GM19193 (cell line): ENCODE data around the gene CEACAM8.

Experiments
- POLR2A ChIP-seq: IDR thresholded peaks from 4 replicates; pipeline ENCODE4 v1.6.1; 2011; ENCODE audit not compliant: insufficient read depth, insufficient read length; ENCODE audit errors: extremely low read depth

The CEACAM8 gene

DNA sequence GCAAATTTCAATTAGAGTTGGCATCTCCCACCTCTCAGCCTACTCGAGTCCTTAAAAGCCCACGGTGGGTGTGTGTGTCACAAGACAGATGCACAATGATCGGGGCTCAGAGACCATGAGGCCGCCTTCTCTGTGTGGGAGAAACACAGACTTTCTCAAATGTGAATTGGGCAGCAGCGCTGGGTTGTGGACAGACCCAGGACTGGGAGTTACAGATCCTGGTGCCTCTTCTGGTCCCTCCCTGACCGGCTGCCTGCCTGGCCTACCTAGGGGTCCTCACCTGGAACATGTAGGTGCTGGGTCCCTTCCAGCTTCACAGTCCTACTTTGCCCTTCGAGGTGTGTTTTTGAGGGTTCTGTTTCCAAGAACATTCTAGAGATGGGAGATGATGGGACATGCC lies 4.9 kb downstream of the CEACAM8 start:
- no peak for TF ChIP-seq POLR2A

DNA sequence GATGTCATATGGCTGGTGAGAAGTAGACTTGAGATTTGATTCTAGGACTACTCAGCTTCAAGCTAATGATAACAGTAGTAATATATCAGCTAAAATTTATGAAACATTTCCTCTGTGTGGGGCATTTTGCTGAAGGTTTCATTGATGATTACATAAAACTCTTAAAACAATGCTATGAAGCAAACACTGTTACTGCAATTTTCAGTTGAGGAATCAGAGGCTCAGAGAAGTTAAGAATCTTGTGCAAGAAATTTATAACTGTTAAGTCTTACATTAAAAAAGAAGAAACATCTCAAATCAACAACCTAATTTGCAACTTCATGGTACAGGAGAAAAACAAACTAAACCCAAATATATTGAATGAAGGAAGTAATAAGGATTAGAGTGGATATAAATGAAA lies 10.3 kb downstream of the CEACAM8 start:
- no peak for TF ChIP-seq POLR2A

DNA sequence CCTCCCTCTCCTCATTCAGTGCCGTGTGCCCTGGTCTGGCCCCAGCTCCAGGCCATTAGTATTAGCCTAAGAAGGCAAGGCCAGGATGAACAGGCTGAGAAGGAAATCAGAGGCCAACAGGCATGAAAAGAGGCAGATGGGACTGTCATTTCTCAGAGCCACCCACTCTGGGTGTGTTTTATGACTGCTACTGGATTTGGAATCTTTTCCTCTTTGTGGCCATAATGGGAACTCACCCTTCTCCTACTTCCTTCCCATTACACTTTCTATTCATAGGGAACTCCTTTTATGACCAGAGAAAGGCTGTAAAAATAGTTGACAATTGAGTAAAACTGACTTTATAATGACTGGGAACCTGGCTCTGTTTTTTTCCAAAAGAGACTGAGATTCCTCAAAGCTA lies 17.7 kb downstream of the CEACAM8 start:
- TF ChIP-seq POLR2A: no peak

DNA sequence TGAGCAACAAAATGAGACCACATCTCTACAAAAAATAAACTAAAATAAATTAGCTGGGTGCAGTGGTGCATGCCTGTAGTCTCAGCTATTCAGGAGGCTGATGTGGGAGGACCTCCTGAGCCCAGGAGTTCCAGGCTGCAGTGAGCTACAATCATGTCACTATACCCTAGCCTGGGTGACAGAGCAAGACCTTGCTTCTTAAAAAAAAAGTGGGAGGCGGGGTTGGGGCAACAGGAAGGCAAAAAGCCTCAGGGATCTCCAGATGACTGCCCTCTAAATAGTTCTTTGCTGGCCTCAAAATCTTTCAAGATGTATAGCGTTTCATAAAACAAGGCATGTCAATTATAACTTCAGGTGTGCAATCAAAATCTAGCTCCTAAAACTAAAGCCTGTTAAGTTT lies 18.5 kb downstream of the CEACAM8 start:
- no peak for TF ChIP-seq POLR2A

DNA sequence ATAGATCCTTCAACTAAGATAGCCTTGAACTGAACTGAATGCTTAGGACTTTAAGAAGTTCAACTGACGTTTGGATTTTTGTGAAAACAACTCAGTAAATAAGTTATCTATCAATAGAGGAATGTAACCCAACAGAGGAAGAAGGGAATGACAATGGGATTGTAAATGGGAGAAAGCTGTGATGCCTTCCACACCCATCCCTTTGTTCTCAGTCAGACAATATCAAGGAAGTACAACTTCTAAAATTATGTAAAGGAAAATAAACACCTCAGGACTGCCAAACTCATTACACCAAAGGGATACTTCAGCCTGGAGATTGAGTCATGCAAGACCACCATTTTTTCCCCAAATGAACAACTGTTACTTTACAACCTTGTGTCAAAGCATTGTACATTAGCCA lies 21.1 kb downstream of the CEACAM8 start:
- no peak for TF ChIP-seq POLR2A

DNA sequence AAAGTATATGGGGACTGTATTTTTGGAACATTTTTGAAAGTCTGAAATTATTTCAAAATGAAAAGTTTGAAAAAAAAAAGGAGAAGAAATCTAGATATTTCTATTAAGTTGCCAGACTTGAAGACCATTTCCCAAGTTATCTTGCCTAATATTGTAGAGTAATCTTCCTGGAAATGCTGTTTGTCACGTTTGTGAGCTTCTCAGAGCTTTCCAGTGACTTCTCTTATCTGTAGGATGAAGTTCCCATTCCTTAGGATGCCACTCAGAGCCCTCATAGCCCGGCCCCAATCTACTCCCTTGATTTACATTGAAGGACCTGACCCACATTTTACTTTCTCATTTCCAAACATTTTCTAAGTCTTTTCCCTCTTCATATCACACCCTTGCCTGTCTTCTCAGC lies 23.6 kb downstream of the CEACAM8 start:
- TF ChIP-seq POLR2A: no peak

DNA sequence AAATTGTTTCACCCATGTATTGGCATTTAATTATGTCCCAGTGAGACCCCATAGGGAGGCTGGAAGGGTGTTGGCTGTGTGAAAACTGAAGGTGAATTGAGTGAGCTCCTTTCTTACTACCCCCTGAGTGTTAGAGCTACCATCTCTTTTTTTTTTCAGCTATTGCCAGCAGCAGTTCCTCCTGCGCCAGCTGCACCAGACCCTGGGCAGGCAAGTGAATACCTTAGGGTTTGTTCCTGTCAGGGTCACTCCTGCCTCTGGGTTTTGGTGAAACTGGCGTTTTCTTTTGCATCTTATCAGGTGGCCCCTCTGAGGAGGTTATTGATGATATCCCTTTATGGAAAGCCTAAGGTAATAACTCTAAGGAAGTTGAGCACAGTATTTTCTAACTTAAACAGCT lies 25.5 kb downstream of the CEACAM8 start:
- TF ChIP-seq POLR2A: no peak

DNA sequence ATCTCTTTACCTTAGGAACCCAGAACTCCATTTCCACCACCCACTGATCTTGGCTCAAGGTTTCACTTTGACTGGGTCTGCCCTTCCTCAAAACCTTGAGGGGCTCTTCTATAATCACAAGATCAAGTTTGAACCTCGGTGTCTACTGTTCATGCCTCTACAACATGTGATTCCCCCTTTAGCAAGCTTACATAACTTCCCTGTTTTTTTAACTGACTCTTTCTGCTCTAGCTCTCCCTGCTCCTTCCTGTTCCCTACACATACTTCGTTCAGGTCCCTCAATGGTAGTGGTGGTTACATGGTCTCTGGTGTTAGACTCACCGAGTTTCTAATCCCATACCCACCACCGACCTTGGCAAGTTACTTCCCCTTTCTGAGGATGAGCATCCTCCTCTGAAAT lies 26.7 kb downstream of the CEACAM8 start:
- TF ChIP-seq POLR2A: no peak

DNA sequence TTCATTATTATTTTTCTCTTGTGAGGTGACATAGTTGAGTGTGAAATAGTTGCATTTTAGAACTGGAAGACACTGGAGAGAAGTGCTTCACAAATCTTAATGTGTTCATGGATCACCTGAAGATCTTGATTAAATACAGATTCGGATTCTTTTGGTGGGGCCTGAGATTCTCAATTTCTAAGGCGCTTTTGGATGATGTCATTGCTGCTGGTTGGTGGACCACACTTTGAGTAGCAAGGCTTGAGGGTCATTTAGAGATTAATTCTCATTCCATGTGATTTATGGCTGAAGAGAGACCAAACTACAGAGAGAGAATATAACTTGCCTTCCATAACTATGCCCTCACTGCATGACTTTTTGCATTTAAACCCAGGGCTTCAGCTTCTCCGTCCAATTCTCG lies 27.2 kb downstream of the CEACAM8 start:
- TF ChIP-seq POLR2A: no peak

DNA sequence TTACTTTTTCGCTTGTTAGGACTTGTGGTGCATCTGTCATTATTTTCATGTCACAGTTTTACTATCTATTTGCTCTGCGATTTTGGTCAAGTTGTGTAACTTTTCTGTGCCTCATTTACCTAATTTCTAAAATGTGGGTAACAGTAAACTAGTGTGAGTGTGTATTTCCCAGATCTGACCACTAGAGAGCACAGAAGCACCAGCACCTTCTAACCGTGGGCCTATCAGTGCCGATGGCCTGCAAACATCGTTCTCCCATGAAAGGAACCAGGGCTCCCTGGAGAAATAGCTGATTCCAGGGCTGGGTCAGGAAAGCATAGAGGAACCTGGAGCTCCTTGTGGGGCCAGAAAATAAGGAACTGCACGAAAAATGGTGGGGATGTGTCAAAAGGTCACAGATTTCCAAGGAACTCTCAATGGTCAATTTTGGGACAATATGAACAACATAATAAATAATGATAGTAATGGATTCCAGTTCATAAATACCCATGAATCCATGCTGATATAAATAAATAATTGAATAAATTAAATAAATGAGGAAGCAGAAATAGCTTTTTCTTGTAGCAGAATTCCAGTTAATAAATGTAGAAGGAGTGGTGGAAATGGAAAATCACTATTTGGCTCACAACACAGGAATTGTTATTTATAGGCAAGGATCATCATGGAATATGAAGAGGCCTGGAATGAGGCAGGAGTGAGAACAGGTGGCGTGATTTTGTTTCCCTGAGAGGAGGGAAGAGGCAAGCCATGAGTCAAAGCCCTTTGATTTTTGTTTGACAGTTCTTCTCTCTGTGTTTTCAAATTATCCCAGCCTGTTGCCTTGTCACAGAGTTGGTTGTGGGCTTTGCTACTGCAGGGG lies 31.1 kb downstream of the CEACAM8 start:
- TF ChIP-seq POLR2A: no peak

DNA sequence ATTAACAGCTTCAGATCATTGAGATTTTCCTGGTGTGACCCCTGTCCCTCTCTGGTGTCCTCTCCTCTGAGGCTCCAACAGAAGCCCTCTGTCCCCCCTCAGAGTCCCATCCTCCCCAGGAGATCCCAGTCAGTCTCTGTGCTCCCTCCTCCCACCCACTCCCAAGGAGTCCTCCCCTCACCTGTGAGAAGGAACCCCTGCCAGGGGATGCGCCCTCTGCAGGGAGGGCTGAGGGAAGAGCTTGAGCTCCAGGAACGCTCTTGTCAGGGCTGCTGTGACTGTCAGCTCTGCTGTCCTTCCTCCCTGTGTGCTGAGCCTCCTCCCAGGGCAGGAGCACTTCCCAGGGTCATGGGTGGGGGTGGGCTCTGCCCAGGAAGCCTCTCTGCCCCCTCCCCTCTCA lies 33.2 kb downstream of the CEACAM8 start:
- TF ChIP-seq POLR2A: no peak

DNA sequence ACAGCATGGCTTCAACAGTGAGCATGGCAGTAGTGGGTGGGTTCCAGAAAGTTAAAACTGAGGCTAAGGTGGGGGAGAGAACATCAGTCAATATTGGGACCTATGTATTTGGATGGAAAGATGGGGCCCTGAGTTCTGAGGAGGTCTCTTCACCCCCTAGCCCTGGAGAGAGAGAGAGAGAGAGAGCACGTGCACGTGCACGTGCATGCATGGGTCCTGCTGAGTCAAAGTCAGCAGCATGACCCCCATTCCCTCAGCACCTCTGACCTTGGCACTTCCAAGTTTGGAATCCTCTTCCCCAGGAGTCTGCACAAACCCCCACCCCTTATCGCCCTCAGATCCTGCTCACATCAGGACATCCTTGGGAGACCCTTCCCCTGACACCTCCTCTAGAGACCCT lies 34.0 kb downstream of the CEACAM8 start:
- TF ChIP-seq POLR2A: no peak

DNA sequence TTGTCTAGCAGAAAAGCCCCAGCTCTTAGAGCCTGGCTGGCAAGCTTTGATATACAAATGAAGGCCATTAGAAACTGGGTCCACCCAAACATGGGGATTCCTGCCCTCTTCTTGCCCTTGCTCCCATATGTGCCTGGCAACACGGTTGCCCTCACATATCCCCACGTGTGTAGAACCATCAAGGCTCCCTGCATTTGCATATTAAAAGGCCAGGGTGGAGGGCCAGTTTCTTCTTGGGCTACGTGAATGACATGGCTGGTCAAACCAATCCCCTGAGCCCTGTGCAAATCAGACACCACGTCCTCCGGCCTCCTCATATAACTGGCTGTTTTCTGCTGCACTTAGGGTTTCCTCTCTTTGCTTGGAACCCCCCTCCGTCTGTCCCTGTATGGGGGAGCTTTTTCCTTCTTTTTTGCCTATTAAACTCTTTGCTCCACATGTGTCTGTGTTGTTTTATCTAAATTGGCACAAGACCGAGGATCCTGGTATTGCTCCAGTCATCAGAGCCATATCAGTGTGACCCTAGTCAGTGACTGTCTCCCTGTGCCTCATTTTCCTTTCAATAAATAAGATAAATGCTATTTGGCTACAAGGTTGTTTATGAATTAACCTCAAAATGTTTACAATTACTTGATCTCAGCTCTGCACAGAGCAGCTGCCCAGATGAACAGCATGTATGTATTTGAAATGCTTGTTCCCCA lies 36.1 kb downstream of the CEACAM8 start:
- no peak for TF ChIP-seq POLR2A

DNA sequence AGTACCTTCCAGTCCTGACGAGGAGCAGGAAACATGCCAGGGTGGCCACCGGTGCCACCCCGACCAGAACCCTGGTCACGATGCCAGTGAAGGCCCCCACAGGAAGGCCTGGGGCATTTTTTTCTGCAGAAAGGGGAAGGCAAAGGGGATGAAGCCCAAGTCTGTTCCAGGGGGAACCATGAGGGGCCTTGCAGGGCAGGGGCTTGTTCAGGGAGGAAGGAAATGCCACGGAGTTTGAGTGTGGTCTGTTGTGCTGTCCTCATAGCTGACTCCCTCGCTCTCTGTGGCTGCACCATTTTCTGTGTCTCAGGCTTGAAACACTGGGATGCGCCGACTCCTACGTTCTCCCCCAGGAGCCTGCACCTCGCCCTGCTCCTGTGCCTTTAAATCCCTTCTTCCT lies 38.9 kb downstream of the CEACAM8 start:
- no peak for TF ChIP-seq POLR2A

DNA sequence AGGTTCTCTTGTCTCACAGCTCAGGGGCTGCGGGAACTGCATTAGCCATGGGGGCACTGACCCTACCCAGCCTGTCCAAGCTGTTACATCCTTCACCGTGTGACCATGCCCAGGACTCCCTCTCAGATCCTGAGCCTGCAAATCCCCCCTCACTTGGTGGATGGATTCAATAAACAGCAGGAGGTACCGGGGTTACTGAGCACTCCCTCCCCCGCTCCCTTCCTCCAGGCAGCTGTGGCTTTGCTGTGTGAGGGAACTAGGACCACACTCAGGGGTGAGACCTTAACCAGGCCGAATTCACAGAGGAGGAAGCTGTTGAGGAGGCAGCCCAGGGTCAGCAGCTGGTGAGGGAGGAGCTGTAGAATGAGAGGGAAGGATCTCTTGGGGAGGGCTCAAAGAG lies 39.4 kb downstream of the CEACAM8 start:
- no peak for TF ChIP-seq POLR2A

DNA sequence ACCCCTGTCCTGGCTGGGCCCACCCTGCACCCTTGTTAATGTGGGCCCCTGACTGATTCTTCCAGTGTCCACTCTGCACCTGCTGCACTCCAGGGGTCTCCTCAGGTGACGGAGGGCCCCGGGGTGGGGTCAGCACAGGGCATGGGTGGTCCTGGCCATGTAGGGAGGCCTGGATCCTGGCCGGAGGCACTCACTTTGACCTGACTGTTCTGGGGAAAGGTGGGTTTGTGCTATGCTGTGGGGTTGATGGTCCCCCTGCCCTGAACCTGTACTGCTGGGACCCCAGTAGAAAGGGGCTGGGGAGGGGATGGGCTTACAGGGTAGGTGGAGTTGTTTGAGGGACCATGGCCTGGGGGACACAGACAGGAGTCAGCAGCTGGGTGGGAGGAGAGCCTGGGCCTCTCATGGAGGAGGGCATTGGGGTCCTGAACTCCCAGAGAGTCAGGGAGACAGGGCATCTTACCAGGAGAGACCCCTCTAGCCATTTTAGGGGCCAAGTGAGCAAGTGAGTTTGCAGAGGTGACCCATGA lies 40.6 kb downstream of the CEACAM8 start:
- TF ChIP-seq POLR2A: no peak
